Cardiac fibroblast (primary cell): Measurements from ENCODE around the gene HSPA4.

Experiments
- DNase-seq, 2 donors: peaks; one replicate each; pipeline versions ENCODE4 v3.0.0 to v3.0.0-alpha.2; 2010; ENCODE audit warnings: low read depth in 2 of 2
- H3K4me3 ChIP-seq, 2 donors: replicated peaks in 1 of 2; 1 replicate in 1 of 2; 2 replicates in 1 of 2; pipeline ENCODE4 v1.5.1; 2011; ENCODE audit warnings: low read depth in 2 of 2, low read length in 2 of 2, mild to moderate bottlenecking in 2 of 2, moderate library complexity in 1 of 2
- CTCF ChIP-seq: IDR thresholded peaks from one replicate; pipeline ENCODE4 v1.5.1; 2011; ENCODE audit warnings: low read depth, mild to moderate bottlenecking, low read length, inconsistent platforms

The HSPA4 gene

GRCh38 chr5:133051061-133051541 lies 712 bp upstream of the HSPA4 start:
- TF ChIP-seq CTCF: no peak
- peak overlapping the region; percentile 98 to 99 for H3K4me3 ChIP-seq
- no peak for DNase-seq

DNA sequence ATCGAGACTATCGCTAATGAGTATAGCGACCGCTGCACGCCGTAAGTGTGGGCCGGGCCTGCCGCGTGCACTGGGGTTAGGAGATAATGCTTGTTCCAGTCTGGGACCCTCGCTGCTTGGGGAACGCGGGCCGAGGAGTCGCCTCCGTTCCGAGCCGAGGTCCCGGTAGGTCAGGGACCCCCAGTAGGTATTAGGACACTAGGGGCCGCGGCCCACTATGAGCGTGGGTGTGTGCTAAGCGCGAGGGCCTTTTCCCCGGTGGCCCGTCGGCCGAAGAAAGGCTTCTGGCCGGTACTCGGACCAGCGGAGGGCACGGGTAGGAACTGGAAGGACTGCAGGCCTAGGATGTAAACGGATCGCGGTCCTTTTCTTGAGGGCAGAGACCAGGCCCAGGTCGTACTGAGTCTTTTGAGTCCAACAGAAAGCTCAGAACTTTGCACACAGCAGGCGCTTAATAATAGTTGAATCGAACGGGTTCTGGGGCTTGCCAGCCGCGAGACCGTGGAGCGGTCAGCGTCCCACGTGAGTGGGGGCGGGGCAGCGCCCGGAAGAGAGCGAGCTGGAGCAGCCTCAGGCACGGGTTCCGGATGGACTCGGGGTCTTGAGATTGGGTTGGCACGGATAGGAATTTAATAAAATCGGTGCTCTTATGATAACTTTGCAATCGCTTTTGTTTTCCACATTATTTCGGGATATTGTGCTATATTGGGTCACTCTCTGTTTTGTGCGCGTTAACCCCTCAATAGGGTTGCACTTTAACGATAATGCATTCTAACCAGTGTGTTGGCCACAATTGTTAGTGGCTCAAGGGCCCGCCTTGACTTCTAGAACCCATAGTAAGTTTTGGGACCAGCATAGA lies 733 bp downstream of the HSPA4 start:
- DNase-seq: peak; percentile 58 to 65
- H3K4me3 ChIP-seq: peak overlapping the region; percentile 98 to 99
- no peak for TF ChIP-seq CTCF

DNA sequence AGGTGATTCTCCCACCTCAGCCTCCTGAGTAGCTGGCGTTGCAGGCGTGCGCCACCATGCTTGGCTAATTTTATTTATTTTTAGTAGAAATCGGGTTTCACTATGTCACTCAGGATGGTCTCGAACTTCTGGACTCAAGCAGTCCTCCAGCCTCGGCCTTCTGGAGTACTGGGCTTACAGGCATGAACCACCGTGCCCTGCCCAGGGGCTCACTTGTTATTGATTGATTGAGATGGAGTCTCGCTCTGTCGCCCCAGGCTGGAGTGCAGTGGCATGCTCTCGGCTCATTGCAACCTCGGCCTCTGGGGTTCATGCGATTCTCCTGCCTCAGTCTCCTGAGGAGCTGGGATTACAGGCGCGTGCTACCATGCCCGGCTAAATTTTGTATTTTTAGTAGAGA lies 1.6 kb downstream of the HSPA4 start:
- peak overlapping the region; percentile 98 to 99 for H3K4me3 ChIP-seq
- no peak for DNase-seq

GRCh38 chr5:133054697-133055471 lies 3.1 kb downstream of the HSPA4 start:
- TF ChIP-seq CTCF: no peak
- DNase-seq: no peak
- no peak overlapping the region for H3K4me3 ChIP-seq

More for the DNA sequence above, 1.6 kb downstream of the HSPA4 start:
- no peak for TF ChIP-seq CTCF

- no peak for TF ChIP-seq CTCF
- no peak for DNase-seq
- H3K4me3 ChIP-seq: no peak overlapping the region
Measured at GRCh38 chr5:133056891-133057290, 5.1 kb downstream of the HSPA4 start.

GRCh38 chr5:133059621-133060020 lies 7.8 kb downstream of the HSPA4 start:
- TF ChIP-seq CTCF: no peak
- no peak overlapping the region for H3K4me3 ChIP-seq
- no peak for DNase-seq
